Liver (tissue), 9 donors: ENCODE results near the gene HSF2BP. TPM values are rescaled to one million over a fixed set of nuclear protein-coding genes. Genes with fewer than 3 reads are reported as not detected.

Experiments used
- DNase-seq: peaks from one replicate; pipeline ENCODE4 v3.0.0-alpha.2; 2017; ENCODE audit warnings: low spot score
- H3K27ac ChIP-seq, 2 donors: one replicate each; pipeline ENCODE4 v1.7.0; 2013; ENCODE audit warnings: inconsistent platforms in 2 of 2, low read length in 2 of 2, control low read depth in 1 of 2, low read depth in 1 of 2, mild to moderate bottlenecking in 1 of 2
- H3K27me3 ChIP-seq, 4 donors: one replicate each; pipeline versions ENCODE4 v1.6.1 to v1.7.0; 2013; ENCODE audit warnings: low read length in 3 of 4, inconsistent platforms in 1 of 4, mild to moderate bottlenecking in 1 of 4, moderate library complexity in 1 of 4; ENCODE audit not compliant: control insufficient read depth in 4 of 4, insufficient read depth in 4 of 4
- H3K36me3 ChIP-seq, 4 donors: one replicate each; pipeline versions ENCODE4 v1.6.1 to v1.7.0; 2013; ENCODE audit warnings: low read length in 3 of 4, mild to moderate bottlenecking in 3 of 4, low read depth in 1 of 4, moderate library complexity in 1 of 4; ENCODE audit not compliant: control insufficient read depth in 4 of 4, insufficient read depth in 3 of 4
- H3K4me1 ChIP-seq, 4 donors: one replicate each; pipeline versions ENCODE4 v1.6.1 to v1.7.0; 2013; ENCODE audit warnings: low read length in 3 of 4, mild to moderate bottlenecking in 3 of 4, moderate library complexity in 1 of 4; ENCODE audit not compliant: control insufficient read depth in 4 of 4, insufficient read depth in 4 of 4
- H3K4me3 ChIP-seq, 3 donors: one replicate each; pipeline versions ENCODE4 v1.6.1 to v1.7.0; 2013; ENCODE audit warnings: low read length in 3 of 3, control low read depth in 1 of 3, low read depth in 1 of 3, mild to moderate bottlenecking in 1 of 3
- H3K9ac ChIP-seq, 2 donors: one replicate each; pipeline ENCODE4 v1.7.0; 2013; ENCODE audit warnings: low read length in 2 of 2, mild to moderate bottlenecking in 2 of 2, moderate library complexity in 2 of 2, control low read depth in 1 of 2, low read depth in 1 of 2
- H3K9me3 ChIP-seq, 4 donors: one replicate each; pipeline versions ENCODE4 v1.6.1 to v1.7.0; 2013; ENCODE audit warnings: low read length in 3 of 4; ENCODE audit not compliant: control insufficient read depth in 4 of 4
- EGR1 ChIP-seq, 2 donors: IDR thresholded peaks; 2 replicates each; pipeline ENCODE4 v1.6.1; 2016 to 2018; ENCODE audit warnings: antibody characterized with exemption in 2 of 2, low read depth in 2 of 2
- FOXA1 ChIP-seq: IDR thresholded peaks from 2 replicates; pipeline ENCODE4 v1.6.1; 2016; ENCODE audit warnings: antibody characterized with exemption
- FOXA2 ChIP-seq: IDR thresholded peaks from 2 replicates; pipeline ENCODE4 v1.6.1; 2016; ENCODE audit warnings: antibody characterized with exemption
- GABPA ChIP-seq, 2 donors: IDR thresholded peaks in 1 of 2; conservative IDR thresholded peaks in 1 of 2; 2 replicates each; pipeline ENCODE4 v1.6.1; 2016; ENCODE audit warnings: antibody characterized with exemption in 2 of 2, mild to moderate bottlenecking in 1 of 2, moderate library complexity in 1 of 2
- HNF4A ChIP-seq, 2 donors: conservative IDR thresholded peaks; 2 replicates each; pipeline ENCODE4 v1.6.1; 2016; ENCODE audit warnings: antibody characterized with exemption in 2 of 2, mild to moderate bottlenecking in 2 of 2
- HNF4G ChIP-seq: IDR thresholded peaks from 2 replicates; pipeline ENCODE4 v1.6.1; 2016; ENCODE audit warnings: antibody characterized with exemption
- JUND ChIP-seq, 2 donors: IDR thresholded peaks; 2 replicates each; pipeline ENCODE4 v1.6.1; 2016; ENCODE audit warnings: antibody characterized with exemption in 2 of 2
- NR2F2 ChIP-seq: IDR thresholded peaks from 2 replicates; pipeline ENCODE4 v1.6.1; 2016; ENCODE audit warnings: antibody characterized with exemption
- RAD21 ChIP-seq, 2 donors: IDR thresholded peaks; 2 replicates each; pipeline ENCODE4 v1.6.1; 2016; ENCODE audit warnings: antibody characterized with exemption in 2 of 2, mild to moderate bottlenecking in 2 of 2
- RXRA ChIP-seq, 2 donors: IDR thresholded peaks; 2 replicates each; pipeline ENCODE4 v1.6.1; 2017 to 2018; ENCODE audit warnings: antibody characterized with exemption in 2 of 2, mild to moderate bottlenecking in 1 of 2
- SP1 ChIP-seq: IDR thresholded peaks from 2 replicates; pipeline ENCODE4 v1.6.1; 2018; ENCODE audit warnings: antibody characterized with exemption, mild to moderate bottlenecking
- TAF1 ChIP-seq: conservative IDR thresholded peaks from 2 replicates; pipeline ENCODE4 v1.6.1; 2016; ENCODE audit warnings: antibody characterized with exemption, mild to moderate bottlenecking
- YY1 ChIP-seq: IDR thresholded peaks from 2 replicates; pipeline ENCODE4 v1.6.1; 2016; ENCODE audit warnings: antibody characterized with exemption, mild to moderate bottlenecking
- WGBS: extraction: QIAGEN DNeasy Blood & Tissue Kit; methylation state at CpG from one replicate; pipeline ENCODE4 v1.1.7; 2013; 5-methylcytosine and 5-hydroxymethylcytosine counted together
- polyA plus RNA-seq, 2 donors: library from polyadenylated mRNA; stranded (reverse) in 1 of 2; unstranded in 1 of 2; fragments of 200-250 nt in 1 of 2; fragments of >200 nt in 1 of 2; fragmentation: Nextera tagmentation in 1 of 2; extraction: Ambion mirVana in 1 of 2; gene quantifications; one replicate each; pipeline versions ENCODE4 v1.2.1 to v1.2.3, GENCODE V29; 2013 to 2015
- total RNA-seq, 2 donors: library from RNA; depleted of rRNA; stranded (reverse); fragments of >200 nt; gene quantifications; one replicate each; pipeline ENCODE4 v1.2.3, GENCODE V29; 2014
- TF ChIP-seq, protein P1 (sequence below): fragments of 150-350 bp; IDR thresholded peaks from 2 replicates; pipeline ENCODE4 v1.5.1; 2017; ENCODE audit warnings: improper control_type of control experiment, low read depth, low read length; ENCODE audit not compliant: missing input control
- TF ChIP-seq, protein P2 (sequence below): IDR thresholded peaks from 2 replicates; pipeline ENCODE4 v1.6.1; 2016; ENCODE audit warnings: antibody characterized with exemption
- TF ChIP-seq, protein P3 (sequence below): IDR thresholded peaks from 2 replicates; pipeline ENCODE4 v1.6.1; 2016; ENCODE audit warnings: antibody characterized with exemption
- TF ChIP-seq, protein P4 (sequence below): IDR thresholded peaks from 2 replicates; pipeline ENCODE4 v1.6.1; 2016; ENCODE audit warnings: antibody characterized with exemption
- TF ChIP-seq, protein P5 (sequence below): IDR thresholded peaks from 2 replicates; pipeline ENCODE4 v1.6.1; 2016; ENCODE audit warnings: antibody characterized with exemption, mild to moderate bottlenecking
- donor health status: healthy.
- donor health status: healthy.
- donor health status: healthy.
- donor health status: healthy.
- donor health status: healthy.

Gene HSF2BP
- total RNA-seq, result under 1 TPM; 0.14 to 0.33 TPM
- polyA plus RNA-seq, result under 1 TPM in 1 of 2 donors, not detected in 1; 0.16 TPM

DNA sequence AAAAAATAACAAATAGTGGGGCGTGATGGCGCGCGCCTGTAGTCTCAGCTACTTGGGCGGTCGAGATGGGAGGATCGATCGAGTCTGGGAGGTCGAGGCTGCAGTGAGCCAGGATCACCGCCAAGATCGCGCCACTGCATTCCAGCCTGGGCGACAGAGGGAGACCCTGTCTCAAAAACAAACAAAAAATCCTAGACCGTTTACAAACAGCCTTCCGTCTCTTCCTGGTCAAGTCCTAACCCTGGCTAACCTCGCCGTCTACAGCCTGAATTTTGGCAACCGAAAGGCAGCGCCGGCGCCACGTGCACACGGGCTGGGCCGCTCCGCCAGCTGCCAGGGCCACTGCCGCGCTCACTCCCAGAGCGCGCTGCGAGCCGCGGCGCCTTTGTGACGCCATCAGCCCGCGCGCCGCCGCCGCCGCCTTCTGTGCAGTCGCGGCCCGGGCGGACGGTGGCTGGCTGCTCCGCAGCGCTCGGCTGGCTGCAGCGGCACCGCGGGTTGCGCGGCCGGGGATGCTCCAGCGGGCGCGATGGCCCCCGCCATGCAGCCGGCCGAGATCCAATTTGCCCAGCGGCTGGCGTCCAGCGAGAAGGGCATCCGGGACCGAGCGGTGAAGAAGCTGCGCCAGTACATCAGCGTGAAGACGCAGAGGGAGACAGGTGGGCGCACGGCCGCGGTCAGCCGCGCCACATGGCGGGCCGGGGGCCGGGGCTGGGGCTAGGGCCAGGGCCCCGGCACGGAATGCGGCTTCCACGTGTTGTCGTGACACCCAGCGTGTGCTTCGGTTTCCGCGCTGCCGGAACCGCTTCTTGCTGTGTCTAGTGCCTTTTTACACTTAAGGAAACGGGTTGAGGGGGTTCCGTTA is at the start of gene HSF2BP, which contains the start of gene RRP1B:
Gene HSF2BP (minus strand): TSS at position 353 of the 865 bp plus-strand sequence. CDS start 1,392 bp downstream, outside the sequence.
Gene RRP1B (plus strand): TSS at position 425 of the 865 bp plus-strand sequence. CDS start 105 bp downstream, at position 530.
- 4% methylated on average over 92 of the region's 92 CpGs for WGBS
- H3K36me3 ChIP-seq, result peaks cover 0 to 4% (median 0%) of the 10 kb centered on the region in 4 donors
- TF ChIP-seq, protein P1, sequence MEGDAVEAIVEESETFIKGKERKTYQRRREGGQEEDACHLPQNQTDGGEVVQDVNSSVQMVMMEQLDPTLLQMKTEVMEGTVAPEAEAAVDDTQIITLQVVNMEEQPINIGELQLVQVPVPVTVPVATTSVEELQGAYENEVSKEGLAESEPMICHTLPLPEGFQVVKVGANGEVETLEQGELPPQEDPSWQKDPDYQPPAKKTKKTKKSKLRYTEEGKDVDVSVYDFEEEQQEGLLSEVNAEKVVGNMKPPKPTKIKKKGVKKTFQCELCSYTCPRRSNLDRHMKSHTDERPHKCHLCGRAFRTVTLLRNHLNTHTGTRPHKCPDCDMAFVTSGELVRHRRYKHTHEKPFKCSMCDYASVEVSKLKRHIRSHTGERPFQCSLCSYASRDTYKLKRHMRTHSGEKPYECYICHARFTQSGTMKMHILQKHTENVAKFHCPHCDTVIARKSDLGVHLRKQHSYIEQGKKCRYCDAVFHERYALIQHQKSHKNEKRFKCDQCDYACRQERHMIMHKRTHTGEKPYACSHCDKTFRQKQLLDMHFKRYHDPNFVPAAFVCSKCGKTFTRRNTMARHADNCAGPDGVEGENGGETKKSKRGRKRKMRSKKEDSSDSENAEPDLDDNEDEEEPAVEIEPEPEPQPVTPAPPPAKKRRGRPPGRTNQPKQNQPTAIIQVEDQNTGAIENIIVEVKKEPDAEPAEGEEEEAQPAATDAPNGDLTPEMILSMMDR, result peak; percentile 6
- no peak for TF ChIP-seq TAF1
- TF ChIP-seq, protein P2, sequence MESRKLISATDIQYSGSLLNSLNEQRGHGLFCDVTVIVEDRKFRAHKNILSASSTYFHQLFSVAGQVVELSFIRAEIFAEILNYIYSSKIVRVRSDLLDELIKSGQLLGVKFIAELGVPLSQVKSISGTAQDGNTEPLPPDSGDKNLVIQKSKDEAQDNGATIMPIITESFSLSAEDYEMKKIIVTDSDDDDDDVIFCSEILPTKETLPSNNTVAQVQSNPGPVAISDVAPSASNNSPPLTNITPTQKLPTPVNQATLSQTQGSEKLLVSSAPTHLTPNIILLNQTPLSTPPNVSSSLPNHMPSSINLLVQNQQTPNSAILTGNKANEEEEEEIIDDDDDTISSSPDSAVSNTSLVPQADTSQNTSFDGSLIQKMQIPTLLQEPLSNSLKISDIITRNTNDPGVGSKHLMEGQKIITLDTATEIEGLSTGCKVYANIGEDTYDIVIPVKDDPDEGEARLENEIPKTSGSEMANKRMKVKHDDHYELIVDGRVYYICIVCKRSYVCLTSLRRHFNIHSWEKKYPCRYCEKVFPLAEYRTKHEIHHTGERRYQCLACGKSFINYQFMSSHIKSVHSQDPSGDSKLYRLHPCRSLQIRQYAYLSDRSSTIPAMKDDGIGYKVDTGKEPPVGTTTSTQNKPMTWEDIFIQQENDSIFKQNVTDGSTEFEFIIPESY, result no peak
- no peak for TF ChIP-seq YY1
- TF ChIP-seq, protein P3, sequence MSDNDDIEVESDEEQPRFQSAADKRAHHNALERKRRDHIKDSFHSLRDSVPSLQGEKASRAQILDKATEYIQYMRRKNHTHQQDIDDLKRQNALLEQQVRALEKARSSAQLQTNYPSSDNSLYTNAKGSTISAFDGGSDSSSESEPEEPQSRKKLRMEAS, result peak; percentile 64
- peak in 1 of 2 donors; percentile 12 for TF ChIP-seq RAD21 (IDR thresholded peaks at IDR 0.05)
- TF ChIP-seq FOXA1, result no peak
- no peak for TF ChIP-seq HNF4G
- TF ChIP-seq RXRA (IDR thresholded peaks at IDR 0.05), result peak; percentile 51 to 65
- TF ChIP-seq JUND (IDR thresholded peaks at IDR 0.05), result no peak
- TF ChIP-seq NR2F2, result no peak
- TF ChIP-seq SP1, result peak; percentile 53
- peaks cover 6 to 30% (median 19%) of the 10 kb centered on the region in 4 donors for H3K4me1 ChIP-seq
- peak within 1 kb of the TSS; percentile 87 to 91 for H3K27ac ChIP-seq
- no peaks in the 10 kb centered on the region for H3K9me3 ChIP-seq
- peak; percentile 77 for DNase-seq
- peak within 1 kb of the TSS; percentile 79 to 96 for H3K9ac ChIP-seq
- H3K4me3 ChIP-seq, result peak within 1 kb of the TSS; percentile 95 to 99 (median 95)
- H3K27me3 ChIP-seq, result no peaks in the 10 kb centered on the region

DNA sequence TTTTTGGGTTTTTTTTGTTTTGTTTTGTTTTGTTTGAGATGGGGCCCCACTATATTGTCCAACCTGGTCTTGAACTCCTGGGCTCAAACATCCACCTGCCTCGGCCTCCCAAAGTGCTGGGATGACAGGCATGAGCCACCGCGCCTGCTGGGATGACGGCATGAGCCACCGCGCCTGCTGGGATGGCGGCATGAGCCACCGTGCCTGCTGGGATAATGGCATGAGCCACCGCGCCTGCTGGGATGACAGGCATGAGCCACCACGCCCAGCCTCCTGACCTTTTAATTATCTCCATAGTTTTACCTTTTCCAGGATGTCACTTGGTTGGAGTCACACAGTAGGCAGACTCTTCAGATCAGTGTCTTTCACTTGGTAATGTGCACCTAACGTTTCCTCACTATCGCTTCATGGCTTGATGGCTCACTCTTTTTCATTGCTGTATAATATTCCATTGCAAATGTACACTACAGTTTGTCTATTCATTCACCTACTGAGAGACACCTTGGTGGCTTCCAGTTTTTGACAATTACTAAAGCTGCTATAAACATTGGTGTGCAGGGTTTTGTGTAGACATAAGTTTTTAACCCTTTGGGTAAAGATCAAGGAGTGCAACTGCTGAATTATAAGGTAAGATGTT is 49.6 kb upstream of the HSF2BP start:
- no peak for TF ChIP-seq GABPA (IDR thresholded peaks at IDR 0.05 in 1 of 2, conservative IDR thresholded peaks at IDR 0.05 in 1 of 2)
- TF ChIP-seq HNF4G, result no peak
- no peak for TF ChIP-seq RXRA (IDR thresholded peaks at IDR 0.05)
- TF ChIP-seq FOXA2, result no peak
- TF ChIP-seq FOXA1, result no peak
- no peak for TF ChIP-seq NR2F2
- TF ChIP-seq, protein P3, result no peak
- TF ChIP-seq, protein P4, sequence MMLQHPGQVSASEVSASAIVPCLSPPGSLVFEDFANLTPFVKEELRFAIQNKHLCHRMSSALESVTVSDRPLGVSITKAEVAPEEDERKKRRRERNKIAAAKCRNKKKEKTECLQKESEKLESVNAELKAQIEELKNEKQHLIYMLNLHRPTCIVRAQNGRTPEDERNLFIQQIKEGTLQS, result no peak
- TF ChIP-seq EGR1 (IDR thresholded peaks at IDR 0.05; ENCODE audit: low read depth in 2 of 2), result no peak
- no peak for TF ChIP-seq YY1
- TF ChIP-seq TAF1, result no peak
- TF ChIP-seq JUND (IDR thresholded peaks at IDR 0.05), result no peak
- TF ChIP-seq, protein P5, sequence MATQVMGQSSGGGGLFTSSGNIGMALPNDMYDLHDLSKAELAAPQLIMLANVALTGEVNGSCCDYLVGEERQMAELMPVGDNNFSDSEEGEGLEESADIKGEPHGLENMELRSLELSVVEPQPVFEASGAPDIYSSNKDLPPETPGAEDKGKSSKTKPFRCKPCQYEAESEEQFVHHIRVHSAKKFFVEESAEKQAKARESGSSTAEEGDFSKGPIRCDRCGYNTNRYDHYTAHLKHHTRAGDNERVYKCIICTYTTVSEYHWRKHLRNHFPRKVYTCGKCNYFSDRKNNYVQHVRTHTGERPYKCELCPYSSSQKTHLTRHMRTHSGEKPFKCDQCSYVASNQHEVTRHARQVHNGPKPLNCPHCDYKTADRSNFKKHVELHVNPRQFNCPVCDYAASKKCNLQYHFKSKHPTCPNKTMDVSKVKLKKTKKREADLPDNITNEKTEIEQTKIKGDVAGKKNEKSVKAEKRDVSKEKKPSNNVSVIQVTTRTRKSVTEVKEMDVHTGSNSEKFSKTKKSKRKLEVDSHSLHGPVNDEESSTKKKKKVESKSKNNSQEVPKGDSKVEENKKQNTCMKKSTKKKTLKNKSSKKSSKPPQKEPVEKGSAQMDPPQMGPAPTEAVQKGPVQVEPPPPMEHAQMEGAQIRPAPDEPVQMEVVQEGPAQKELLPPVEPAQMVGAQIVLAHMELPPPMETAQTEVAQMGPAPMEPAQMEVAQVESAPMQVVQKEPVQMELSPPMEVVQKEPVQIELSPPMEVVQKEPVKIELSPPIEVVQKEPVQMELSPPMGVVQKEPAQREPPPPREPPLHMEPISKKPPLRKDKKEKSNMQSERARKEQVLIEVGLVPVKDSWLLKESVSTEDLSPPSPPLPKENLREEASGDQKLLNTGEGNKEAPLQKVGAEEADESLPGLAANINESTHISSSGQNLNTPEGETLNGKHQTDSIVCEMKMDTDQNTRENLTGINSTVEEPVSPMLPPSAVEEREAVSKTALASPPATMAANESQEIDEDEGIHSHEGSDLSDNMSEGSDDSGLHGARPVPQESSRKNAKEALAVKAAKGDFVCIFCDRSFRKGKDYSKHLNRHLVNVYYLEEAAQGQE, result no peak
- no peak for TF ChIP-seq HNF4A (conservative IDR thresholded peaks at IDR 0.05)
- Histone ChIP-seq H3K9ac (no peak overlapping the region), H3K9me3 (peaks cover 0 to 1% (median 0%) of the 10 kb centered on the region in 4 donors), H3K4me1 (peaks cover 0 to 6% (median 4%) of the 10 kb centered on the region in 4 donors), H3K27me3 (no peaks in the 10 kb centered on the region), H3K4me3 (no peak overlapping the region), H3K27ac (no peak overlapping the region), H3K36me3 (no peaks in the 10 kb centered on the region)
- 93% methylated on average over 13 of the region's 13 CpGs for WGBS
- DNase-seq, result no peak
